PC-3 (cell line): ENCODE results near the gene RFC1.

Experiments
- CTCF ChIP-seq: fragments of 300-600 bp; sonication (generic); conservative IDR thresholded peaks from 2 replicates; pipeline ENCODE4 v1.5.1; 2017; ENCODE audit warnings: antibody characterized with exemption, low read depth, mild to moderate bottlenecking, low read length
- EZH2 ChIP-seq: fragments of 300-600 bp; sonication (generic); IDR thresholded peaks from one replicate; pipeline ENCODE4 v1.6.1; 2017; ENCODE audit warnings: antibody characterized with exemption, mild to moderate bottlenecking, low read length; ENCODE audit not compliant: unreplicated experiment

GRCh38 chr4:39394706-39395105 lies 28.5 kb upstream of the RFC1 start:
- no peak for TF ChIP-seq EZH2
- TF ChIP-seq CTCF: no peak
